ENCODE measurements around the gene PAFAH1B2. TPM values are rescaled to one million over a fixed set of nuclear protein-coding genes. Genes with fewer than 3 reads are reported as not detected.

Gene PAFAH1B2
- polyA plus RNA-seq, 1 donor from 2014 or later: 85.9 TPM

DNA sequence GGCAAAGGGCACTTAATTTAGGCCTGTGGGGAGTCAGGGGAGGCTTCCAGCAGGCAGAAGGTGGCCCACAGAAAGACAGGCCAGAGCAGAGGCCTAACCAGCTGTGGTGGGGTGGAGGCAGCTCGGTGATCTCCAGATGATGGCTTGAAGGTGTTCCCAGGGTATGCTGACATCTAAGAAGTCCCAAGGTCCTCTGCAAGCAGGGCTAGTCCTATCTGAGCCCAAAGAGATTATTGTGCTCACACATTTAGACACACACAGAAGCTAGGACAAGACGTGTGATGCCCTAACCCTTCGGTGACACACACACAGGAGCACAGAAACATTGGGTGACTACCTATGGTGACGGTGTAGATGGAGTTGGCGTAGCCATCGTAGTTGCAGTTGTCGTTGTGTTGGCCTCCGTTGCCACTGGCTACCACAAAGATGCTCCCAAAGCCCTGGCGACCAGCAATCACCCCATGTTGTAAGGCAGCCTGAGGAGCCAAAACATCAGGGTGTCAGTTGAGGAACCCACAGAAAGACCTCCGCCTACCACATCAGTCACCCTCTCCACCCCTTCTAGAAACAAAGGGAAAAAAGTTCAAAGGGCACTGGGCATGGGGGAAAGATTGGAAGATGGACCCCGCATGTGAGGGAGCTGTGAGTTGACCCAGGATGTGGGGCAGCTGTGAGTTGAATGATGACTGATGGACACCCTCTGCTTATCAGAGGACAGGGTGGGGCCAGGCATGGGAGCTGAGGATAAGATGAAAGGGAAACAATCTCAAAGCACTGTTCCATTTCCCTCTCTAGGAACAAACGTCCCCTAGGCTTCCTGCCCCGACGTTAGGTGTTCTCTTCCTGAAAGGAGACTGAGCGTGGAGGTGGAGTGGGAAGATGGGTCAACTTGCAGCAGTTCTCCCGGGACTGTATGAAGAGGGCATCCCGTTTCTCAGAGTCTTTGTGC is 79.9 kb downstream of the PAFAH1B2 start:
- H4K20me1 ChIP-seq (ENCODE audit: insufficient read depth): no peaks in the 10 kb centered on the region
- H3K9me2 ChIP-seq (ENCODE audit: insufficient read depth, low read length): no peaks in the 10 kb centered on the region
- no peaks in the 10 kb centered on the region for H3K36me3 ChIP-seq (ENCODE audit: insufficient read depth, low read length)
- no peak overlapping the region for H2AFZ ChIP-seq (ENCODE audit: low read depth, low read length)
- H3K79me2 ChIP-seq (replicated peaks; ENCODE audit: insufficient read depth, low read length): no peaks in the 10 kb centered on the region
- H3K4me3 ChIP-seq (ENCODE audit: low read length): no peak overlapping the region
- no peaks in the 10 kb centered on the region for H3K9me3 ChIP-seq (ENCODE audit: low read length)
- no peak overlapping the region for H3K27ac ChIP-seq (ENCODE audit: low read length)
- H3K27me3 ChIP-seq (ENCODE audit: insufficient read depth, low read depth, low read length): no peaks in the 10 kb centered on the region
- H3K4me2 ChIP-seq (ENCODE audit: low read length): no peak overlapping the region
- H3F3A ChIP-seq (ENCODE audit: insufficient read depth, low read length, poor library complexity, severe bottlenecking): no peaks in the 10 kb centered on the region
- no peak overlapping the region for H3K9ac ChIP-seq (ENCODE audit: low read length)
- TF ChIP-seq RAD21 (conservative IDR thresholded peaks at IDR 0.05) (no peak), EZH2 (IDR thresholded peaks at IDR 0.05; ENCODE audit: borderline replicate concordance, insufficient read depth, low read length, poor library complexity, severe bottlenecking) (no peak), POLR2AphosphoS5 (IDR thresholded peaks at IDR 0.05) (no peak)

DNA sequence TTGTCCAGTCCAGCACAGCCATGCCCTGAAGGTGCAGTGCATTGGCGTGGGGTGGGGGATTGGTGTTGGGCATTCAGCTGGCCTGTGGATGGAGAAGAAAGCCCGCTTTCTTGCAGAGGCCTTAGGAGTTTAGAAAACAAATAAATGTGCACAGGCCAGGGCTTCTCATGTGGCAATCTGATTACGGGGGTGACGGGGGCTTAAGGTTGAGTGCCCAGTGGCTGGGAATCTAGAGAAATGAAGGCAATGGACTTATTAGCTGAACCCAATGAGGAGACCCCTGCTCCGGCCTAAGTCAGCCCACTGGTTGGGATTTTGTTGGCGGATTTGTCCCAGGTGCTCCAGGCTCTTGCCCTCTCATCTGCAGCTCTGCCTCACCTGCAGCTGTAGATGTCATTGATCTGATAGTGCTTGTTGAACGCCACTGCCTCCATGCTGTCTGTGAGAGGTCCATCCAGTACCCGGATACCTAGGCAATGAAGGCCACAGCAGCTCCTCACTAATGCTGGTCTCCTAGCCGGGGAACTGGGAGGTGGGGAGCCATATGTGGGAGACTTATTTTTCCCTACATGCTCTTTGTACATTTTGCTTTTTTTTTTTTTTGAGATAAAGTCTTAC is 81.6 kb downstream of the PAFAH1B2 start:
- Histone ChIP-seq H3K4me2 (ENCODE audit: low read length) (no peak overlapping the region), H3K27me3 (ENCODE audit: insufficient read depth, low read depth, low read length) (no peaks in the 10 kb centered on the region), H4K20me1 (ENCODE audit: insufficient read depth) (no peaks in the 10 kb centered on the region), H2AFZ (ENCODE audit: low read depth, low read length) (no peak overlapping the region), H3K27ac (ENCODE audit: low read length) (no peak overlapping the region), H3K9ac (ENCODE audit: low read length) (no peak overlapping the region), H3K9me2 (ENCODE audit: insufficient read depth, low read length) (no peaks in the 10 kb centered on the region), H3K79me2 (replicated peaks; ENCODE audit: insufficient read depth, low read length) (peaks cover 9% of the 10 kb centered on the region), H3K9me3 (ENCODE audit: low read length) (no peaks in the 10 kb centered on the region), H3K36me3 (ENCODE audit: insufficient read depth, low read length) (no peaks in the 10 kb centered on the region), H3F3A (ENCODE audit: insufficient read depth, low read length, poor library complexity, severe bottlenecking) (no peaks in the 10 kb centered on the region), H3K4me3 (ENCODE audit: low read length) (no peak overlapping the region)
- TF ChIP-seq CTCF (IDR thresholded peaks at IDR 0.05; ENCODE audit: poor library complexity, severe bottlenecking): no peak
- TF ChIP-seq POLR2AphosphoS5 (IDR thresholded peaks at IDR 0.05): no peak
- no peak for TF ChIP-seq EZH2 (IDR thresholded peaks at IDR 0.05; ENCODE audit: borderline replicate concordance, insufficient read depth, low read length, poor library complexity, severe bottlenecking)
- no peak for TF ChIP-seq RAD21 (conservative IDR thresholded peaks at IDR 0.05)
- TF ChIP-seq, protein P1, sequence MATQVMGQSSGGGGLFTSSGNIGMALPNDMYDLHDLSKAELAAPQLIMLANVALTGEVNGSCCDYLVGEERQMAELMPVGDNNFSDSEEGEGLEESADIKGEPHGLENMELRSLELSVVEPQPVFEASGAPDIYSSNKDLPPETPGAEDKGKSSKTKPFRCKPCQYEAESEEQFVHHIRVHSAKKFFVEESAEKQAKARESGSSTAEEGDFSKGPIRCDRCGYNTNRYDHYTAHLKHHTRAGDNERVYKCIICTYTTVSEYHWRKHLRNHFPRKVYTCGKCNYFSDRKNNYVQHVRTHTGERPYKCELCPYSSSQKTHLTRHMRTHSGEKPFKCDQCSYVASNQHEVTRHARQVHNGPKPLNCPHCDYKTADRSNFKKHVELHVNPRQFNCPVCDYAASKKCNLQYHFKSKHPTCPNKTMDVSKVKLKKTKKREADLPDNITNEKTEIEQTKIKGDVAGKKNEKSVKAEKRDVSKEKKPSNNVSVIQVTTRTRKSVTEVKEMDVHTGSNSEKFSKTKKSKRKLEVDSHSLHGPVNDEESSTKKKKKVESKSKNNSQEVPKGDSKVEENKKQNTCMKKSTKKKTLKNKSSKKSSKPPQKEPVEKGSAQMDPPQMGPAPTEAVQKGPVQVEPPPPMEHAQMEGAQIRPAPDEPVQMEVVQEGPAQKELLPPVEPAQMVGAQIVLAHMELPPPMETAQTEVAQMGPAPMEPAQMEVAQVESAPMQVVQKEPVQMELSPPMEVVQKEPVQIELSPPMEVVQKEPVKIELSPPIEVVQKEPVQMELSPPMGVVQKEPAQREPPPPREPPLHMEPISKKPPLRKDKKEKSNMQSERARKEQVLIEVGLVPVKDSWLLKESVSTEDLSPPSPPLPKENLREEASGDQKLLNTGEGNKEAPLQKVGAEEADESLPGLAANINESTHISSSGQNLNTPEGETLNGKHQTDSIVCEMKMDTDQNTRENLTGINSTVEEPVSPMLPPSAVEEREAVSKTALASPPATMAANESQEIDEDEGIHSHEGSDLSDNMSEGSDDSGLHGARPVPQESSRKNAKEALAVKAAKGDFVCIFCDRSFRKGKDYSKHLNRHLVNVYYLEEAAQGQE (IDR thresholded peaks at IDR 0.05; ENCODE audit: borderline replicate concordance): no peak
- TF ChIP-seq TAF1 (IDR thresholded peaks at IDR 0.05; ENCODE audit: low read depth): no peak
- TF ChIP-seq SMC3 (conservative IDR thresholded peaks at IDR 0.05; ENCODE audit: poor library complexity): no peak
- no peak for TF ChIP-seq MXI1 (conservative IDR thresholded peaks at IDR 0.05; ENCODE audit: poor library complexity, severe bottlenecking)
- TF ChIP-seq EP300 (conservative IDR thresholded peaks at IDR 0.05; ENCODE audit: poor library complexity, severe bottlenecking): no peak

Other genes with a start within 250 kb of the PAFAH1B2 start
- gene SIK3, start 45.9 kb upstream of the PAFAH1B2 start, polyA plus RNA-seq: 10.7 and 11.2 TPM in 2 replicates
- 11.1 and 11.8 TPM in 2 replicates for gene SIDT2, start 34.5 kb downstream of the PAFAH1B2 start, polyA plus RNA-seq
- 15.7 and 22.9 TPM in 2 replicates for gene TAGLN, start 55.1 kb downstream of the PAFAH1B2 start, polyA plus RNA-seq
- gene PCSK7, start 87.8 kb downstream of the PAFAH1B2 start, polyA plus RNA-seq: 44.4 and 61.4 TPM in 2 replicates
- 6.7 and 7.6 TPM in 2 replicates for gene RNF214, start 88.4 kb downstream of the PAFAH1B2 start, polyA plus RNA-seq
- gene BACE1-AS, start 147.1 kb downstream of the PAFAH1B2 start, polyA plus RNA-seq: 3.8 and 5.0 TPM in 2 replicates
- 20.6 and 21.0 TPM in 2 replicates for gene BACE1, start 172.0 kb downstream of the PAFAH1B2 start, polyA plus RNA-seq
- gene CEP164, start 183.6 kb downstream of the PAFAH1B2 start, polyA plus RNA-seq: 27.4 and 39.7 TPM in 2 replicates